Naive B cell (primary cell): ENCODE results near the gene SEPTIN12. TPM values are rescaled to one million over a fixed set of nuclear protein-coding genes. Genes with fewer than 3 reads are reported as not detected.

Source experiments
- ATAC-seq, 2 donors: fragments of 150-1000 bp; cut with Tn5 transposase; 2 replicates each; pipeline ENCODE4 v1.10.0; 2021; ENCODE audit warnings: low read depth in 2 of 2, mild to moderate bottlenecking in 2 of 2, moderate library complexity in 2 of 2
- DNase-seq: peaks from one replicate; pipeline ENCODE4 v3.0.0; 2022
- H3K27ac Mint-ChIP-seq, 6 donors: one replicate each; pipeline ENCODE4 v1.8.0; 2020 to 2022; ENCODE audit warnings: mild to moderate bottlenecking in 6 of 6, mixed read lengths in 6 of 6, moderate library complexity in 5 of 6, inconsistent platforms in 2 of 6
- H3K27me3 Mint-ChIP-seq, 3 donors: one replicate each; pipeline ENCODE4 v1.8.0; 2021 to 2022; ENCODE audit warnings: mixed read lengths in 3 of 3, mild to moderate bottlenecking in 1 of 3
- H3K36me3 Mint-ChIP-seq, 2 donors: one replicate each; pipeline ENCODE4 v1.8.0; 2020 to 2022; ENCODE audit warnings: mixed read lengths in 2 of 2, inconsistent platforms in 1 of 2, mild to moderate bottlenecking in 1 of 2
- H3K4me1 Mint-ChIP-seq, 3 donors: one replicate each; pipeline ENCODE4 v1.8.0; 2020 to 2022; ENCODE audit warnings: mixed read lengths in 3 of 3, inconsistent platforms in 1 of 3, mild to moderate bottlenecking in 1 of 3, moderate library complexity in 1 of 3
- H3K4me3 Mint-ChIP-seq, 8 donors: one replicate each; pipeline ENCODE4 v1.8.0; 2020 to 2022; ENCODE audit warnings: mild to moderate bottlenecking in 8 of 8, mixed read lengths in 8 of 8, moderate library complexity in 8 of 8, inconsistent platforms in 2 of 8
- H3K9me3 Mint-ChIP-seq, 7 donors: one replicate each; pipeline ENCODE4 v1.8.0; 2020 to 2022; ENCODE audit warnings: mixed read lengths in 7 of 7, mild to moderate bottlenecking in 5 of 7, inconsistent platforms in 2 of 7, moderate library complexity in 1 of 7
- polyA plus RNA-seq, 6 donors: library from polyadenylated mRNA; unstranded; fragments of 300-500 nt; fragmentation: Illumina TruSeq; gene quantifications; one replicate each; pipeline ENCODE4 v1.2.3, GENCODE V29; 2021; ENCODE audit warnings: low read depth in 6 of 6

The SEPTIN12 gene
- polyA plus RNA-seq, 6 donors from 2014 or later = not detected

DNA sequence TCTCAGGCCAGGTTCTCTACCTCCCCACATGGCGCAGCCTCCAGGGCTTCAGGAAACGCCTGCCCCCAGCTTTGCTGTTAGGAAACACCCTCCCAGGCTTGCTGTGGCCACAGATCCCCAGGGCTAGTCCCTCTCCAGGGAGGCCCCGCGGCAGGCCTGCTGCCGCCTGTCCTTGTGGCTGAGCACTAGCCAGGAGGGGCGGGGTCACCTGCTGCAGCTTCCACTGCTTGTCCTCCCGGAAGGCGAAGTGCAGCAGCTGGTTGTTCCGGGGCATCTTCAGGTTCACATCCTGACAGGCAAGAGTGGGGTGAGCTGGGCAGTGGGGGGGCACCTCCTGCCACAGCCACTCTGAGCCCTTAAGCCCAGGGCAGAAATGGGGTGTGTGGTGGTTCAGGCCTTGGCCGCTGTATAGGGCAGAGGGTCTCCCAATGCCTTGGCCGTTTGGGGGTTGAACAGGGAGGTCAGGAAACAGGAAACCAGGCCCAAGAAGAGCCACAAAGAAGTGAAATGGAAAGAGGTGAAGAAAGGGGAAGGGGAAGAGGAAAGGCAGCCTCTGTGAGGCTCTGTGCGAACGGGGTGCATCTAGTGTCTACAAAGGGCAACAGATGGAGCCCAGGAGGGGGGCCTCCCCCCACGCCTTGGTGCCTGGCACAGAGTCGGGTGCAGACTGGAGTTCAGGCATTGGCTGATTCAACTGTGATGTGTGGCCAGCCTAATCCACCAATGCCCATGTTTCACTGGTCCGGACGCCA lies 12.3 kb upstream of the SEPTIN12 start:
- H3K4me3 Mint-ChIP-seq = peak overlapping the region; percentile 55 to 87 (median 81)
- peaks cover 15 to 36% (median 21%) of the 10 kb centered on the region in 3 donors for H3K4me1 Mint-ChIP-seq
- no peak for ATAC-seq
- DNase-seq = no peak
- no peaks in the 10 kb centered on the region for H3K9me3 Mint-ChIP-seq
- H3K36me3 Mint-ChIP-seq = no peaks in the 10 kb centered on the region
- peak overlapping the region in 5 of 6 donors; percentile 18 to 94 (median 73) for H3K27ac Mint-ChIP-seq
- no peaks in the 10 kb centered on the region for H3K27me3 Mint-ChIP-seq

DNA sequence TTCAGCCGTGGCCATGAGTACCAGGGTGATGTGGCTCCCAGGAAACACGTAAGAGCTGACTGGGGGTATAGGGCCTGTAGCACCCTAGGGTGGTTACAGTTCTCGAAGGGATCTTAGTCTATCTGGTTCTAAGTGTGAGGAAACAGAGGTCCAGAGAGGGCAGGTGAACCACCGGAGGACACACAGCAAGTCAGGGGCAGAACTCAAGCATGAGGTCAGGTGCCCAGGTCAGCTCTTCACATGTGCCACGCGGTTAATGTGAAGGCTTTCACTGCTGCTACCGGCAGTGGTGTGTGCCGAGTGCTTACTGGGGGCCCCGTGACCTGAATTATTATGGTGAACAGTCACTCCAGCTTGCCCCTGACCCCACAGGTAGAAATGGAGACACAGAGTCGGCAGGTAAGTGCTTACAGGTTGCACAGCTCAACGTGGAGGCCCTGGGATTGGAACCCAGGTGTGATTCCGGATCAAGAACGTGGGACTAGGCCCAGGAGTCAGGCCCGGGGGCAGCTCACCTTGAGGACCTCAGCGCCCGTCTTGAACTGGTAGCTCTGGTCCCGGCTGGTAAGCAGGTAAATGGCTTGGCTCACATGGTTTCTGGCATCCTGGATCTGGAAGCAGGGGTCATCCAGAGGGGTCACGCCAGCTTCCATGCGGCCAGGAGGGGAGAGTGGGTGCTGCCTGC lies 11.2 kb upstream of the SEPTIN12 start:
- DNase-seq (no peak), ATAC-seq (no peak)
- no peak overlapping the region for H3K27ac Mint-ChIP-seq
- peaks cover 15 to 36% (median 21%) of the 10 kb centered on the region in 3 donors for H3K4me1 Mint-ChIP-seq
- no peaks in the 10 kb centered on the region for H3K9me3 Mint-ChIP-seq
- H3K27me3 Mint-ChIP-seq = no peaks in the 10 kb centered on the region
- peak overlapping the region in 4 of 8 donors; percentile 15 to 87 (median 46) for H3K4me3 Mint-ChIP-seq
- H3K36me3 Mint-ChIP-seq = no peaks in the 10 kb centered on the region

- peaks cover 11 to 29% (median 21%) of the 10 kb centered on the region in 3 donors for H3K4me1 Mint-ChIP-seq
- ATAC-seq (no peak), DNase-seq (no peak)
- no peaks in the 10 kb centered on the region for H3K27me3 Mint-ChIP-seq
- no peak overlapping the region for H3K4me3 Mint-ChIP-seq
- no peaks in the 10 kb centered on the region for H3K36me3 Mint-ChIP-seq
- H3K9me3 Mint-ChIP-seq = no peaks in the 10 kb centered on the region
- no peak overlapping the region for H3K27ac Mint-ChIP-seq
Measured at GRCh38 chr16:4798456-4798855, 10.3 kb upstream of the SEPTIN12 start.

- H3K4me3 Mint-ChIP-seq = no peak overlapping the region
- ATAC-seq = no peak
Measured at GRCh38 chr16:4797805-4798252, 9.7 kb upstream of the SEPTIN12 start.

GRCh38 chr16:4796982-4797804 lies 9.0 kb upstream of the SEPTIN12 start:
- DNase-seq (no peak), ATAC-seq (no peak)
- Mint-ChIP-seq H3K9me3 (no peaks in the 10 kb centered on the region), H3K4me3 (no peak overlapping the region), H3K27ac (no peak overlapping the region), H3K36me3 (no peaks in the 10 kb centered on the region), H3K4me1 (peaks cover 11 to 22% (median 21%) of the 10 kb centered on the region in 3 donors), H3K27me3 (no peaks in the 10 kb centered on the region)

More at GRCh38 chr16:4797805-4798252, 9.7 kb upstream of the SEPTIN12 start:
- H3K27ac Mint-ChIP-seq = no peak overlapping the region
- DNase-seq = no peak
- H3K36me3 Mint-ChIP-seq = no peaks in the 10 kb centered on the region
- H3K9me3 Mint-ChIP-seq = no peaks in the 10 kb centered on the region
- H3K4me1 Mint-ChIP-seq = peaks cover 11 to 23% (median 21%) of the 10 kb centered on the region in 3 donors
- no peaks in the 10 kb centered on the region for H3K27me3 Mint-ChIP-seq

- no peak for ATAC-seq
- no peaks in the 10 kb centered on the region for H3K36me3 Mint-ChIP-seq
- no peak overlapping the region for H3K27ac Mint-ChIP-seq
- no peak for DNase-seq
- no peaks in the 10 kb centered on the region for H3K9me3 Mint-ChIP-seq
- H3K4me3 Mint-ChIP-seq = no peak overlapping the region
- no peaks in the 10 kb centered on the region for H3K27me3 Mint-ChIP-seq
- peaks cover 10 to 17% (median 11%) of the 10 kb centered on the region in 3 donors for H3K4me1 Mint-ChIP-seq
Measured at GRCh38 chr16:4795828-4796572, 7.9 kb upstream of the SEPTIN12 start.

DNA sequence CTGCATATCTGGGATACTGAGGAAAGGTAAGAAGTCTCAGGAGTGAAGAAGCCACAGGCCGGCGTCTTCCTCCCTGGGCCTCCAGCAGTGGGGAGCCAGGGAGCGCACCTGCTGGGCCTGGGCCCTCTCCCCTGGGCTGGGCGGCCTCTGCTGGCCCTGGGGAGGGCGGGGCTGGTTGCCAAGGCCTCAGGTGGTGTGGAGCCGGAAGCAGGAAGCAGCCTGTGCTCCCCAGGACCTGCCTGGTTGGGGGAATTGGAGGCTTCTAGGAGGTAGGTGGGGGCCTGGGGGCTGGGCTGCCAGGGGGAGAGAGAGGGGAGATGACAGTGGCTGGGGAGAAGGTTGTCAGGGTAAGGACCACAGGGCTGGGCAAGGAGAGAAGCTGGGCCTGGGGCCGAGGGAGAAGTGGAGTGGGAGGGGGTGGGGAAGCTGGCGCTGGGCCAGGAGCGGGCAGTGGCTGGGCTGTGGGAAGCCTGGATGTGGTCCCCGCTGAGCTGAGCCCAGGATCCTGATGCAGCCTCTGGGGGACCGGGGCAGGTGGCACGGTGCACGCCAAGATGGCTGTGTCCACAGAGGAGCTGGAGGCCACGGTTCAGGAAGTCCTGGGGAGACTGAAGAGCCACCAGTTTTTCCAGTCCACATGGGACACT lies 7.2 kb upstream of the SEPTIN12 start, which contains the start of gene SMIM22:
Gene SMIM22, plus strand, starts transcription at position 189 of the 647 bp plus-strand sequence. Its CDS starts 366 bp downstream, at position 555.
- ATAC-seq = no peak
- no peaks in the 10 kb centered on the region for H3K27me3 Mint-ChIP-seq
- no peaks in the 10 kb centered on the region for H3K9me3 Mint-ChIP-seq
- no peak within 1 kb of the TSS for H3K4me3 Mint-ChIP-seq
- no peaks in the 10 kb centered on the region for H3K36me3 Mint-ChIP-seq
- H3K27ac Mint-ChIP-seq = no peak within 1 kb of the TSS
- DNase-seq = no peak
- H3K4me1 Mint-ChIP-seq = peaks cover 3 to 10% (median 5%) of the 10 kb centered on the region in 3 donors

- Mint-ChIP-seq H3K4me1 (no peaks in the 10 kb centered on the region), H3K27me3 (peaks cover 0 to 2% (median 0%) of the 10 kb centered on the region in 3 donors), H3K9me3 (no peaks in the 10 kb centered on the region), H3K4me3 (no peak overlapping the region), H3K36me3 (no peaks in the 10 kb centered on the region), H3K27ac (no peak overlapping the region)
- DNase-seq (no peak), ATAC-seq (no peak)
Measured at GRCh38 chr16:4792951-4793513, 4.9 kb upstream of the SEPTIN12 start.

DNA sequence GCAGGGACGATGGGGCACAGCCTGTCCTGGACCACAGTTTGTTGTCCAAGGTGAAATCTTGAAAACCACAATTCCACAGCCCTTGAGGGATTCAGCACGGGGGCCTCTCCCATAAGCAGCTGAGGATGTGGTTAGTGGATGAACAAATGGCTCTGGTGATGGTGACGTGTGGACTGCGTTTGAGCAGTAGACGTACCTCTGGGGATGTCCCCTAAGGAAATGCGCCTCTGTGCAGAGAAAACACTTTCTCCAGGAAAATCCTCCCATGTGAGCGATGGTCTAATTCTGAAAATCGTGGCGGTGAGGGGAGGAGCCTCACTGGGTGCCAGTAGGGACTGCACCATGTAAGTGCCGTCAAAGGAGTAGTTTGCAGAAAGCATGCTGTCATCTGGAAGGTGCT lies 2.7 kb upstream of the SEPTIN12 start:
- no peak overlapping the region for H3K4me3 Mint-ChIP-seq
- ATAC-seq (no peak), DNase-seq (no peak)
- no peaks in the 10 kb centered on the region for H3K4me1 Mint-ChIP-seq
- H3K27me3 Mint-ChIP-seq = peaks cover 0 to 7% (median 0%) of the 10 kb centered on the region in 3 donors
- H3K36me3 Mint-ChIP-seq = no peaks in the 10 kb centered on the region
- H3K27ac Mint-ChIP-seq = peak overlapping the region in 1 of 6 donors; percentile 88
- no peaks in the 10 kb centered on the region for H3K9me3 Mint-ChIP-seq

GRCh38 chr16:4790261-4790660 lies 2.1 kb upstream of the SEPTIN12 start:
- Mint-ChIP-seq H3K9me3 (no peaks in the 10 kb centered on the region), H3K4me3 (no peak overlapping the region), H3K27me3 (peaks cover 0 to 7% (median 0%) of the 10 kb centered on the region in 3 donors), H3K4me1 (no peaks in the 10 kb centered on the region), H3K27ac (no peak overlapping the region), H3K36me3 (no peaks in the 10 kb centered on the region)
- DNase-seq (no peak), ATAC-seq (no peak)

DNA sequence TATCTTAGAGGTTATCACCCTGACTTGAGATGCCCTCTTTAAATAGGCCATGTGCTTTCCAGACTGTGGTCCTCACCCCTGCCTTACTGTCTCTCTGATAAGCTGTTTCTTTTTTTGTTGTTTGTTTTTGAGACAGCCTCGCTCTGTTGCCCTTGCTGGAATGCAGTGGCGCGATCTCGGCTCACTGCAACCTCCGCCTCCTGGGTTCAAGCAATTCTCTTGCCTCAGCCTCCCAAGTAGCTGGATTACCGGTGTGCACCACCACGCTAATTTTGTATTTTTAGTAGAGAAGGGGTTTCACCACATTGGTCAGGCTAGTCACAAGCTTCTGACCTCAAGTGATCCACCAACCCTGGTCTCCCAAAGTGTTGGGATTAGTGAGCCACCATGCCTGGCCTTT lies 765 bp upstream of the SEPTIN12 start:
- Mint-ChIP-seq H3K9me3 (no peaks in the 10 kb centered on the region), H3K27me3 (peaks cover 0 to 7% (median 0%) of the 10 kb centered on the region in 3 donors), H3K27ac (no peak overlapping the region), H3K4me3 (no peak overlapping the region), H3K4me1 (no peaks in the 10 kb centered on the region), H3K36me3 (no peaks in the 10 kb centered on the region)
- ATAC-seq = no peak
- no peak for DNase-seq

DNA sequence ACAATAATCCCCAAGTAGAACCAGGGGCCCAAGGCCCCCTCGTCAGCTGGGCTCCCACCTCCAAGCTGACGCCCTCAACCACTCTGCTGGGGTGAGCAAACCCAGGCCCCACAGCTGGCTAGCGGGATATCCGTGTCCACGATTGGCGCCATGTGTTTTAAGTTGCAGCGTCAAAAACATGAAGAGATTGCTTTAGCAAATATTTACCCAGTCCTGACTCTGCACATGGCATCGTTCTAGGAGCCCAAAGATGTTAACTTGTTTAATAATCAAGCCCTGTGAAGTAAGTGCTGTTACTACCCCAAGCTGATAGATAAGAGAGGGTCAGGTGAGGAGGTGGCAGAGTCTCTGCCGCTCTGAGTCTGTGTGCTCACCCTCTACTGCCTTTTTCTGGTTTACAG lies 344 bp upstream of the SEPTIN12 start:
- ATAC-seq = no peak
- Mint-ChIP-seq H3K4me1 (no peaks in the 10 kb centered on the region), H3K27me3 (peaks cover 0 to 7% (median 0%) of the 10 kb centered on the region in 3 donors), H3K9me3 (no peaks in the 10 kb centered on the region), H3K4me3 (no peak overlapping the region), H3K27ac (no peak overlapping the region), H3K36me3 (no peaks in the 10 kb centered on the region)
- no peak for DNase-seq
